ENCODE results near the gene IPO7.
"Not testable (repeated sequence)": the region's sequence is repeated elsewhere in the genome, so short reads cannot be mapped to it uniquely, and the experiment has no call there.

IPO7 gene

DNA sequence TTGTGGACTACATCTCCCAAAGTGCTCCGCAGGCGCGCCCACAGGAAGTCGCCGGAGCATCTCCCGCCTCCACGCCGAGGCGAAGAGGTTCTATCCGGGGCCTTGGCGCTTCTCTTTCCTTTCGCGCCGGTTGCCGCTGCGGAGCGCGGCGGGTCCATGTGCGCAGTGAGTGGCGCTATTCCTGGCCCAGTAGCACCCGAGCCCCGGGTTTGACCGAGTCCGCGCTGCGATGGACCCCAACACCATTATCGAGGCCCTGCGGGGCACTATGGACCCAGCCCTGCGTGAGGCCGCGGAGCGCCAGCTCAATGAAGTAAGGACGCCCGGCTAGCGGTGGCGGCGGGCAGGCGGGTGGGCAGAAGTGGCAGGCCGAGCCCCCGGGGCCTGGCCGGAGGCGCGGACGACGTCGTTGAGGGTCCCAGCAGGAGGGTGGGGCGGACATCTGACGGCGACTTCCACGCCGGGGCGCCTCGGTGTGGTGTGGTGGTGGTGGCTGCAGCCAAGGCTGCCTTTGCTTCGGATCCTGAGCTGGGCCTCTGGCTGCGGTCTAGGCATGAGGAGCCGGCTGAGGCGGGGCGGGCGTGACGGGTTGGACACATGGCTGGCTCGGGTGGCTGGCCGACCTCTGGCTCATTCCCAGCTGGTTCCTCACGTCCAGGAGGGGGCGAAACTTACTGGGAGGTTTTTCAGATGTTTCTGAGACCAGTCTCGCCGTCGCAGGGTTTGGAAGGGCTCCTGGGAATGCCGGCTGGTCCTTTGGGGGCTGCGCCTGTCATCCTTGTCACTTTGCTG lies at the start of gene IPO7:
TSS of gene IPO7 (plus strand) at position 118 of the 792 bp plus-strand sequence. CDS start at position 230, 112 bp downstream.
- DNase-seq, result peak; percentile 87

DNA sequence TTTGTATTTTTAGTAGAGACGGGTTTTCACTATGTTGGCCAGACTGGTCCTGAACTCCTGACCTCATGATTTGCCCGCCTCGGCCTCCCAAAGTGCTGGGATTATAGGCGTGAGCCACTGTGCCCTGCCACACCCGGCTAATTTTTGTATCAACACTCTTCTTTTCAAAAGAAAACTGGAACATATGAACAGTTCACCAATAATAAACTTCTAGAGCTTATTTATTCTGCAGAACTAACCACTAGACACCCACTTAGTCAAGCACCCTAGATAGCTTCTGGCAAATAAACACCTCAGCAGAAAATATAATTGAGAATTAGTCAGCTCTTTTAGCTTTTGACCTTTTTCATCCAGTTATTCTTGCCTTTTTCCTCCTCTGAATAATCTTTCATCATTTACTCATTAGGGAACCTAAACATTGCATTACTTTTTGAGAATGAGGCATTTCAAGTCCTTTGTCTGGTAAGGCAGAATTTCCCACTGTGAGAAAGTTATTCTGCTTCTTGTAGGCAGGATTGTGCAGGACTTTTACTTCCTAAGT lies 42.7 kb upstream of the IPO7 start:
- no peak for DNase-seq

DNA sequence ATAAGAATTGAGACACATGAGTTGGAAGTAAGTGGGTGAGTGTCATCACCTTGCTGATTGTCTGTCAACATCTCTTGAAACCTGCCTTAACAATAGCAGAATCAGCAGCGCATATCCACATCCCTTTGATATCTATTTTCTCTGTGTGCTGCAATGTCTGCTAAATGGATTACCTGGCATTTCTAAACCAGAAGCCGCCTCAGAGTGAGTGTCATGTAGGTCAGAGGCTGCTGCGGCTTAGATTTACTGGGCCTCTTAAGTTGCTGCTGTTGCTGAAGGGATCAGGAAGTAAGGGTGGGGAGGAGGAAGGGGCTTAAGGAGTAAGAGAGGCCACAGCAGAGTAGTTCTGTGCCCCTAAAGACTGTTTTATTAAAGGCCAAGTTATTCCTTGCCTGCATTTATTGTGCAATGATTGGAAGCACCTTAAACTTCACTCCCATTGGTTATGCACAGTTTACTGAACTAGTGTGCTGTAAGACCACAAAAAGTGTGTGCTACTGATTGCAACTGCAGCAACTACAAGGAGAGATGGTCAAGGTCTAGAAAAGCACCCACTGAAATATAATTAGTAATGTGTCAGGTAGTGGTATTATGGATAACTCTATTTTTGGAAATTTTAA lies 40.3 kb upstream of the IPO7 start:
- no peak for DNase-seq

DNA sequence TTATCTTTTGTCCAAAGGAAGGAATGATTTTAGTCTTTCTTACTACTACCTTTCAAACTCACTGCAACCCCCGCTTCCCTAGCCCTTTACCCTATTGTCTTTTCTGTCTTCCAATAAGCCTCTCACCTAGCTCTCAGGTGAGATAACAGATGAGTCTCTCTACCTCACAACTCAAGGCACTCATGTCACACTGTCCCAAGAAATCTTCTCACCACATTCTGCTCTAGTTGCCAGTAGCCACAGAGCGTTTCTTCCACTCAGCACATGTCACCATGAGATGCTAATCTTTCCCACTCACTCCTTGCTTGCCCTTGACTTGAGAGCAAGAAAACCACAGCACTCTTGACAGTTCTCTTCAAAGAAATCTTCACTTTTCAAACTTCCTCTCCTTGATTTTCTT lies 37.4 kb upstream of the IPO7 start:
- no peak for DNase-seq

DNA sequence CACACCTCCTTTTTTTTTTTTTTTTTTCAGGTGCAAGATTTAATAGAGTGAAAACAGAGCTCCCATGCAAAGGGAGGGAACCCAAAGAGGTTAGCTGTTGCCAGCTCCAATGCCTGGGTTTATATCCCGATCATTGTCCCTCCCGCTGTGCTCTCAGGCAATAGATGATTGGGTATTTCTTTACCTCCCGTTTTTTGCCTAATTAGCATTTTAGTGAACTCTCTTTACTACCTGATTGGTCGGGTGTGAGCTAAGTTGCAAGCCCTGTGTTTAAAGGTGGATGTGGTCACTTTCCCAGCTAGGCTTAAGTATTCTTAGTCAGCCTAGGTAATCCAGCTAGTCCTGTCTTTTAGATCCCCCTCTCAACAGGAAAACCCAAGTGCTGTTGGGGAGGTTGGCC lies 36.7 kb upstream of the IPO7 start:
- DNase-seq, result not testable (repeated sequence)

DNA sequence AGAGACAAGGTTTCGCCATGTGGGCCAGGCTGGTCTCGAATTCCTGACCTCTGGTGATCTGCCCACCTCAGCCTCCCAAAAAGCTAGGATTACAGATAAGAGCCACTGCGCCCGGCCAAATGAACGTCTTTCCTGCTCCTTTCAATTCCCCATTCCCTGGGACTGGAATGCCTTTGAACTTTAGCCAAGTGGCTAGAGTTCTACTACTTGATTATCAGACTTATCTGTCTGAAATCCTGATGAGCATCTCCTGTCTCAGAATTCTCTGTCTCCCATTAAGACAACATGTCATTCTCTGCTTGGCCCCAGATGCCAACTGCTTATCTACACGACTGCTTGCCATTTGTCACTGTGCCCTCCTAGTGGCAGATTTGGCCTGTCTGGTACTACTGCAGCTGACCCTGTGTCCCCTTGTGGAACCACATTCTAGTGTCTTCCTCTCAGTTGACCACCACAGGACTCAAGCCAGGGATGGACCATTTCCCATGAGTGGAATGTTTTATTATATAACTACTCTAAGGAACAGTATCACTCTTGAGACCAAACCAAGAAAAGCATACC lies 33.1 kb upstream of the IPO7 start:
- no peak for DNase-seq

DNA sequence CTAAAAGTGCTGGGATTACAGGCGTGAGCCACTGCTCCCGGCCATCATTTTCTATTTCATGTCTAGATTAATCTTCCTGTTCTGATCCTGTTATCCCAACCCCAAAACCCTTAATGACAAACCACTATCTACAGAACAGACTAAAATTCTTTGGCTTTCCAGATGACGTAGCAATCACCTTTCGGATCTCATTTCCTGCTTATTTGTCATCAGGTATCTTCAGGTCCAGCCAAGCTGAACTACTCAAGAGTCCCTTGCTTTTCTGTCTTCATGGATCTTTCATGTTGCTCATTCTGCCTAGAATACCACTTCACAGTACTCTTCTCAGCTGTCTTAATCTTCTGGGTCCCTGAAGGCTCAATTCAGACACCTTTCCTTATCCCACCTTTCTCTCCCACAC lies 27.4 kb upstream of the IPO7 start:
- DNase-seq, result no peak

DNA sequence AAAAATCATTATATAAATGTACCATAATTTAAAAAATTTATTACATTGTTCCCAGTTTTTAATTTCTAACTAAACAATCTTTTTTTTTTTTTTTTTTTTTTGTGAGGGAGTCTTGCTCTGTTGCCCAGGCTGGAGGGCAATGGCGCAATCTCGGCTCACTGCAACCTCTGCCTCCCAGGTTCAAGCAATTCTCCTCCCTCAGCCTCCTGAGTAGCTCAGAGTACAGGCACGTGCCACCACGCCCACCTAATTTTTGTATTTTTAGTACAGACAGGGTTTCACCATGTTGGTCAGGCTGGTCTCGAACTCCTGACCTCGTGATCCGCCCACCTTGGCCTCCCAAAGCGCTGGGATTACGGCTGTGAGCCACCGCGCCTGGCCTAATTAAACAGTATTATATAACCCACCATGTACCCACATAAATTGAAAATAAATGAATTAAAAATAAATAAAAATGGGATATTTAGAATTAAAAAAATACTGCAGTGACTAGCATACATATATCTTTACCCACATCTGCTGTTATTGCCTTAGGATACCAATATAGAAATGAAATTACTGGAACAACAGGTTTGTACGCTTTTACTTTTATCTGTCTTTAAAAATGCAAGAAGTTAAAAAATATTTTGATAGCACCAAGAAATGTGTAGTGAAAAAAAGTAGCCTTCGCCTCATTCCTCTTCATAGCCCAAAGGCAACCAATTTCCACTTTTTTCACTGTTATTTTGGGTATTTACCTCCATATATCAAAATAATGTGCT lies 23.4 kb upstream of the IPO7 start:
- DNase-seq, result not testable (repeated sequence)

DNA sequence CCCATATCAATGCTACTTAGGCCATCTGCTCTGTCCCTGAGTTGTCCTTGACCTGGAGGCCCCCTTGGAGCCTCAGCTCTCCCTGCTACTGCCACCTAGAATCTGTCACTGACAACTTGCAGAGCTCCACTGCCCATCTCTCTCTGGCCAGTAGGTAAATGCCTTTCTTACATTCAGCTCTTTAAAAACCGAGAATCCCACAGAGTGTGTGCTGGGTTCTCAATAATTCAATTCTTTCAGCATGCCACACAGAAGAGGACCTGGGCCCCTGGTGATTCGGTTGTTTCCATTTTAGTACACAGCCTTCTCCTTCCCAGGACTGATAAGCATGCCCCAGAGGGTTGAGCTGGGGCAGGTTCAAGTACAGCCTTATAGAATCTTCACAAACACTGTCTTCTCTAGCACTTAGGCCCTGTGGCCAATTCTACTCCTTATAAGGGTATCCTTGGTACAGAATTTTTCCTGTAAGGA lies 22.0 kb upstream of the IPO7 start:
- no peak for DNase-seq

DNA sequence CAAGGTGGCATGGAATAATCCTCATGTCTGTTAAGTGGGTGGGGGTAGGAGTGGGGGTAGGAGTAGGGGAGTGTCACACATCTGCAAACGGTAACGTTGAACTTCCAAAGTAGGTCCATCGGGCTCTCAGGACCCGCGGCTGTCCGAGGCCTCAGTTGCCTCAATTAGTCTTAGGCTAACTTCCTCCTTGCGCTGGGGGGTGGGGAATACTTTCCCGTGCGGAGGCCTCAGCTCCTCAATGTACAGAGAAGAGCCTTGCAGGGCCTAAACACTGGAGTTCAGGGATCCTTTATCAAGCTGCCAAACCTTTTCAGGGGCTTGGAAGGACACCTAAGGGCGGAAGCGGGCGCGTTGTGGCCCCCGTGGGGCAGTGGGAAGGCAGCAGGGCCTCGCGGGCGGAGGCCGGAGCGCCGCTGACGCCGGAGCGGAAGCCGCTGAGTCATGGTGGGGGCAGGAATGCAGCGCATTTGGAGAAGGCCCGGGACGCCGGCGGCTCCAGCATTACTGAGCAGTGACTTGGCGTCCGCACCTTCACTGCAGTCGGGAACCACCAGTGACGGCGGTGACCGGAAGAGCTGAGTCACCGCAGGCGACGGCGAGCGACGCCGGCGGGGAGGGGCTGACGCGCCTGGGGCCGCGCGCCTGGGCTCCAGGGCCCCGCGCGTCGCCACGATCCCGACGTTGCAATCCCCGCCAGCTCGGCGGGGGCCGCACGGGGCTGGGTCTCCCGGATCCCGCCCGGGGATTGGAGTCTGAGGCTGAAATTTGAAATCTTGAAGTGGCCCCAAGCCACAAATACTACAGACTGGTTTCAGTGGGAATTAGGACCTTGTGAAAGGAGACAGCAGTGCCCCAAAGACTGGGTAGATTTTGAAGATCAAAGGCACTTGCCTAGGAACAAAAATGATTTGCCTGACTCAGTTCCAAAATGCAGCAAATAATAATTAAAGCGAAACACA lies 20.2 kb upstream of the IPO7 start:
- peak; percentile 78 for DNase-seq

DNA sequence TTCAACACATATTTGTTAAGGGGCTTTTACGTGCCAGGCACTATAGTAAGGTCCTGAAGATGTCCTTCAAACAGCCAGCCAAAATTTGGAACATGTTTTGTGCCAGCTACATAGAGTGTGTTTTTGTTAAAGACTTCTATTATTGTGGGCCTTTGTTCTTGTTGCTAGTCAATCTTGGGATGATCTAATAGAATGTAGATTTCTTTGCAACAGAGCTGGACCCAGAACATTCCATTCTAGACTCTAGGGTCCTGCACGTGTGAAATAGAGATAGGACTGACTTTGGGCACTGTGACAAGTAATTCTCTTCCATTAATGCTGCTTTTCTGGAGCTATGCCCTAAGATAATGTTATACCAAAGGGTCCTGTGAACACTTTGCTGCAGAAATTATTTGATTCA lies 16.9 kb upstream of the IPO7 start:
- DNase-seq, result no peak

DNA sequence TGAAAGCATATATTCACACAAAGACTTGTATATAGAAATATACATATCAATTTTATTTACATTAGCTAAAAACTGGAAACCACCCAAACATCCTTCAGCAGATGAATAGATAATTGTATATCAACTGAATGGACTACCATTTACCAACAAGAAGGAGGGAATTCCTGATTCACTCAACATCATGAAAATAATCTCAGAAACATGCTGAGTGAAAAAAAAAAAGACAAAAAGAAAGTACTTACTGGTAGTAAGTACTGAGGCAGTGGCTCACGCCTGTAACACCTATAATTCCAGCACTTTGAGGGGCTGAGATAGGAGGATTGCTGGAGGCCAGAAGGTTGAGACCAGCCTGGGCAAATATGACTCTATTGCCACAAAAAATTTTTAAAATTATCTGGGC lies 7.4 kb upstream of the IPO7 start:
- DNase-seq, result no peak

DNA sequence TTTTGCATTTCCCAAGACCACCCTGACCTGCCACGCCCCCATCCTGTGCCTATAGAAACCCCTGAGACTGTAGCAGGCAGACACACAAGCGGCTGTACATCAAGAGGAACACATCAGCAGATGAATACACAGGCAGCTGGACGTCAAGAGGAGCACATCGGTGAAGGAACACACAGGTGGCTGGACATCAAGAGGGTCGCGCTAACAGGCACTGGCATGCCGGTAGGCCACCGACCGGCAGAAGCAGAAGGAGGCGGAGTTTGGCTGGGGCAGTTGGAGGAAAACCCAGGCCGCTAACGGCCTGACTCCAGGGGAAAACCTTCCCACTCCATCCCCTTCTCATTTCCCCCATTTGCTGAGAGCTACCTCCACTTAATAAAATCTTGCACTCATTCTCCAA lies 5.4 kb upstream of the IPO7 start:
- no peak for DNase-seq

DNA sequence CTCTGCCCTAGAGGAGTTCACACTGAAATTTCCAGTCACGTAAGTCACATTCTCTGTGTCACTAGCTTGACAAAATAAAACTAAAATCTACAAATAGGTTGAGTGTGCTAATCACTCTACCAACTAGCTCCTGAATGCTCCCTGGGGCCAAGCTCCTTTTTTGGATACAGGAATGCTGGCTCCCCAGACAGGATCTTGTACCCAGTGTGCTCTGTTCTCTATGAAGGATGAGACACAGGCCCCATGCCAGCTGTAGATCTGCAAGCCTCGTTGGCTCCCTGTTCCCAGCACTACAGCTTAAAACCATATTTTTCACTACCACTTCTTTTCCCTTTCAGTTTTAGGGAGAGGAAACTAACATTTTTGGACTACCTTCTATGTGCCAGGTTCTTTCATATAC lies 3.7 kb upstream of the IPO7 start:
- no peak for DNase-seq

DNA sequence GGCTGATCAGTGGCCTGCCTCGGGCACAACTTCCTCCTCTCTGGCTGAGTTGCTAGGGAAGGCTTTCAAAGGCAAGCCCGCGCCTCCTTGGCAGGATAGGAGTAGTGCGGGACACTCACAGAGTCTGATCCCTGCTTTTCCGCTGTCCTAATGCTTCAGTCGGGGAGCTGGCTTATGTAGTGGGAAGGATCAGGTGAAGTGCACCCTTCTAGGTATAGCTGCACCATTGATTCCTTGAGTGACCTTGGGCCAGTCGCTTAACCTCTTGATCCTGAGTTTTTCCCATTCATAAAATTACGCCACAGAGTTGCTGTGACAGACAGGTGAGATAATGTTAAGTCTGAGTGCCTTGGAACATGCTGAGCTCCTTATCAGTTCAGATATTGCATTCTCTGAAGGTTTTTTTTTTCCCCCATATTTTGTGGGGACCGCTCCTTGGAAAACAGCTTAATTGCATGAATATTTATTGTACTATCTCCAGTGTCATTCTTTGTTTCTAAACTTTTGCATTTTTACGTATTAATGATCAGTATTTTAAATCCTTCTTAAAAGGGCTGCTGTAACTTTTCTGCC lies 961 bp downstream of the IPO7 start:
- DNase-seq, result no peak

DNA sequence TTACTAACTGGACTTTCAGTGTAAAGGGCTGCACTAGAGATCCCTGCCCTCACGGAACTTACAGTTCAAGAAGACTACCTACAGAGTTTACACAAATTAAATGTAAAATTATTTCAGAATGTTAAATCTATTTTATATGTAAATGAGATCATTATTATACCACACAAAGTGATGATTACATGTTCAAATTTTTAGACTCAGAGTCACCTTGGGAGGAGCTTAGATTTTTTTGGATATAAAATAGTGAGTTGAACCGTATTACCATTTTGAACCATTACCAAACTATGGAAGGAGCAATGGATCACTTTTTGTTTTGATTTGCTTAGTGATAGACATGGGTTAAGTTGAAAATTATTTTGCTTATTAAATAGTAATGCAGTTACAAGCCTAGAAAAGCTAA lies 1.6 kb downstream of the IPO7 start:
- DNase-seq, result no peak

DNA sequence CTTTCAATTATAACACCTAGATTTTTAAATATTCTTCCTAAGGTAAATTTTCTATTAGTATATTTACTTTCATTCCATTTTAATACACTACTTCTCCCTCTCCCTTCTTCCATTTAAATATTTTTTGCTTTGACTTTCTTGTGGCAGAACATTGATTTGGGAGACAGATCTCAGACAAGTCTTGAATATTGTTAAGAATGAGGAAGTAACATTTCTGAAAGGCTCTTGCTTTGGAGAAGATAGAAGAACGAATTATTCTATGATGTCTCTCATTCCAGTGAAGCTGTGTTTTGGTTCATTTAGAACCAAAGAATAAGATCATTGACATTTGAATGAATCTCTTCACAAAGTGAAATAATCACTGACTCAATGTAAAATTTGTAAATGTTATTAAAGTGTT lies 2.4 kb downstream of the IPO7 start:
- DNase-seq, result no peak

DNA sequence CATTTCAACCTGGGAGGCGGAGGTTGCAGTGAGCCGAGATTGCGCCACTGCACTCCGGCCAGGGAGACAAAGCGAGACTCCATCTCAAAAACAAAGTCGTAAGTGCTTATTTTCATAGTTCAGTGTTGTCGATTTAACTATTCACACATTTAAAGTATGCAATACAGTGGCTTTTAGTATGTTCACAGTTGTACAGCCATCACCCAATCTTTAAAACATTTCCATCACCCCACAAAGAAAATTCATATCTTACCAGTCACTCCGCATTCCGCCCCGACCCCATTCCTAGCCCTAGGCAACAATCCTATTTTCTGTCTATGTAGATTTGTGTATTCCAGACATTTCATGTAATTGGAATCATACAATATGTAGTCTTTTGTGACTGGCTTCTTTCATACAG lies 11.9 kb downstream of the IPO7 start:
- DNase-seq, result no peak

DNA sequence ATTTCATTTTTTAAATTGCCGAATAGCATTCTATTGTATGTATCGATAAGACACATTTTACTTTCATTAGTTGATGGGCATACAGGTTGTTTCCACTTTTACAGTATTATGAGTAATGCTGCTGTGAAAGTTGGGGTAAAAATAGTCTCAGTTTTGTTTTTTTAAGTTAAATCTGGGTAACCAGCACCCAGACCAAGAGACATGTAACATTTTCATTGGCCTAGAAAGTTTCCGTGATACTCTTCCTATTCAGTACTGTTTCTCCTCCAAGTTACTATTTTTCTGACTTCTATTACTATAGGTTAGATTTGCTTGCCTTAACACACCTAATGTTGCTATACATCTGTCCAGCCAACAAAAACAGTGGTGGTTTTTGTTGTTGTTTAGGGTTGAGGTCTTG lies 12.3 kb downstream of the IPO7 start:
- DNase-seq, result no peak

DNA sequence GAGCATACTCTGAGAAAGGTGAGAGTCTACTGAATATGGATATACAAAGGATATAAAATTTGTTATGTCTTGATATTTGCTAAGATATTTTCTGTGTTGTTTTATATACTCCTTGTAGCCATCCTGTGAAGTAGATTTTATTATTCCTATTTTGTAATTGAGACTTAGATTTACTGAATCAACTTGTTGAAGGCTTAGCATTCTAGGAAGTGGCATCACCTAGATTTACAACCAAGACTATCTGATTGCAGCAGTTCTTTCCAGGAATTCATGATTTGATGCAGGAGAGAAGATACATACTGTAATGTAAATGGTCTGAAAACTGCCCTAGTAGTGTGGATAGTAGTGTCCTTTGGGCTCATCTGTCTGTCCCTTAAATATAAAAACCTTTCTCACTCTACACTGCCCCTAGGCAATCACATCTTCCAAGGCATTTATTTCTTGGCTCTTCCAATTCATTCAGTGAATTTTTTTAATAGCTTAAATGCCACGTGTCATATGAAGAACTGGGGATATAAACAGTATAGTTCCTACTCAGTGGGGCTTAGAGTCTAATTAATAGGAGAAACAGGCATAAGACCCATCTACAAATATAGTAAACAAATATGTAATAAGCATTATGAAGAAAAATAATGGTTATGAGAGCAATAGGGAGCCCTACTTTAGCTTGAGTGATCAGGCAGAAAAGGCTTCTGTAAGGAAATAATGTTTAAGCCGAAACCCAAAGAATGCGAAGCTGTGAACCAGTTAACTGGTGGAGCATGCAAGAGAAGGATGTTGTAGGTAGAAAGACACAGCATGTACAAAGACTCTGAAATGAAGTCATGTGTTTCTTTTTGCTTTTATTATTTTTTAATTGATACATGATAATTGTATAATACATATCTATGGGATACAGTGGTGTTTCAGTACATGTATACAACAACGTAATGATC lies 13.6 kb downstream of the IPO7 start:
- DNase-seq, result no peak

DNA sequence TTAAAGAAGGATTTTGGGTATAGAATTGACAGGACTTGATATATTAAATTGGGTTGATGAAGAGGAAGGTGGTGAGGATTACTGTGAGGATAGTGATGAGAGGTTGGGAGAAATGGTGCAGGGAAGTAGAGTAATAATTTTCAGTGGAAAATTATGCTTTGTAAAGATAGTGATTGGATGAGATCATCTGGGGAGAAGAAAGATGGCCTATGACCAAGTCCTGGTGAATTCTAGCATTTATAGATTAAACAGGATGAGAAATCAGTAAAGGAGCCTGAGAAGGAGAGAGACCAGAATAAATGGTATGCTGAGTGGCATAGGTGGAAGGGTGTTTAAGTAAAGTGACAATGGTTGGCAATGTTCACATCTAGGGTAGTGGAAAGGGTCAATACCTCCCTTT lies 15.0 kb downstream of the IPO7 start:
- DNase-seq, result no peak
